H9 (cell line): ENCODE data around the gene SLMAP. TPM values are rescaled to one million over a fixed set of nuclear protein-coding genes. Genes with fewer than 3 reads are reported as not detected.

Source experiments
- DNase-seq: peaks from one replicate; pipeline ENCODE4 v3.0.0-alpha.2; 2017
- H2AFZ ChIP-seq: one replicate; pipeline ENCODE4 v1.6.1; 2013; ENCODE audit warnings: mild to moderate bottlenecking, low read length, control low read depth, moderate library complexity
- H2AK5ac ChIP-seq: 2 replicates; pipeline ENCODE4 v1.6.1; 2013; ENCODE audit warnings: low read length, control low read depth, mixed read lengths; ENCODE audit not compliant: insufficient read length
- H2BK120ac ChIP-seq: one replicate; pipeline ENCODE4 v1.6.1; 2013; ENCODE audit warnings: low read depth, mild to moderate bottlenecking, low read length, control low read depth, inconsistent platforms; ENCODE audit not compliant: poor library complexity, severe bottlenecking
- H2BK12ac ChIP-seq: 2 replicates; pipeline ENCODE4 v1.6.1; 2013; ENCODE audit warnings: low read length, control low read depth, mixed read lengths, low read depth; ENCODE audit not compliant: insufficient read length
- H2BK15ac ChIP-seq: 2 replicates; pipeline ENCODE4 v1.6.1; 2013; ENCODE audit warnings: low read depth, low read length, control low read depth
- H2BK20ac ChIP-seq: one replicate; pipeline ENCODE4 v1.6.1; 2013; ENCODE audit warnings: low read depth, mild to moderate bottlenecking, low read length, control low read depth, inconsistent platforms; ENCODE audit not compliant: poor library complexity, severe bottlenecking
- H2BK5ac ChIP-seq: 2 replicates; pipeline ENCODE4 v1.6.1; 2013; ENCODE audit warnings: low read length, control low read depth, mixed read lengths; ENCODE audit not compliant: insufficient read length
- H3K14ac ChIP-seq: 2 replicates; pipeline ENCODE4 v1.6.1; 2013; ENCODE audit warnings: low read length, control low read depth; ENCODE audit not compliant: insufficient read depth
- H3K18ac ChIP-seq: 2 replicates; pipeline ENCODE4 v1.6.1; 2013; ENCODE audit warnings: low read depth, mild to moderate bottlenecking, mixed read lengths, low read length, control low read depth; ENCODE audit not compliant: insufficient read length
- H3K23ac ChIP-seq: 2 replicates; pipeline ENCODE4 v1.6.1; 2013; ENCODE audit warnings: low read length, control low read depth, mixed read lengths, low read depth; ENCODE audit not compliant: insufficient read length
- H3K23me2 ChIP-seq: 2 replicates; pipeline ENCODE4 v1.6.1; 2013; ENCODE audit warnings: low read depth, mild to moderate bottlenecking, mixed read lengths, low read length, control low read depth; ENCODE audit not compliant: insufficient read length, poor library complexity, severe bottlenecking
- H3K27ac ChIP-seq: 2 replicates; pipeline ENCODE4 v1.5.1; 2013; ENCODE audit warnings: low read length, control low read depth, mixed read lengths, low read depth; ENCODE audit not compliant: insufficient read length
- H3K27me3 ChIP-seq: 2 replicates; pipeline ENCODE4 v1.6.1; 2013; ENCODE audit warnings: low read length, control low read depth, inconsistent platforms; ENCODE audit not compliant: insufficient read depth
- H3K4ac ChIP-seq: 2 replicates; pipeline ENCODE4 v1.6.1; 2013; ENCODE audit warnings: low read depth, mild to moderate bottlenecking, control low read depth, inconsistent platforms, low read length, moderate library complexity
- H3K4me1 ChIP-seq: 2 replicates; pipeline ENCODE4 v1.6.1; 2013; ENCODE audit warnings: low read length, control low read depth, inconsistent platforms; ENCODE audit not compliant: insufficient read depth
- H3K4me2 ChIP-seq: 2 replicates; pipeline ENCODE4 v1.6.1; 2013; ENCODE audit warnings: low read length, control low read depth, mixed read lengths; ENCODE audit not compliant: insufficient read length, insufficient read depth
- H3K56ac ChIP-seq: 2 replicates; pipeline ENCODE4 v1.6.1; 2013; ENCODE audit warnings: low read depth, mild to moderate bottlenecking, mixed read lengths, low read length, control low read depth; ENCODE audit not compliant: insufficient read length
- H3K79me1 ChIP-seq: 2 replicates; pipeline ENCODE4 v1.6.1; 2013; ENCODE audit warnings: low read depth, mild to moderate bottlenecking, moderate library complexity, low read length, control low read depth, inconsistent platforms; ENCODE audit not compliant: insufficient read depth, poor library complexity, severe bottlenecking
- H3K79me2 ChIP-seq: 2 replicates; pipeline ENCODE4 v1.6.1; 2013; ENCODE audit warnings: low read length, control low read depth, inconsistent platforms; ENCODE audit not compliant: insufficient read depth
- H3K9ac ChIP-seq: 2 replicates; pipeline ENCODE4 v1.6.1; 2013; ENCODE audit warnings: low read length, control low read depth, mixed read lengths; ENCODE audit not compliant: insufficient read length; ENCODE audit errors: extremely low read depth
- H3K9me3 ChIP-seq: one replicate; pipeline ENCODE4 v1.6.1; 2013; ENCODE audit warnings: low read depth, low read length, inconsistent platforms; ENCODE audit not compliant: control insufficient read depth
- H3T11ph ChIP-seq: one replicate; pipeline ENCODE4 v1.6.1; 2013; ENCODE audit warnings: mild to moderate bottlenecking, low read length, control low read depth, inconsistent platforms
- H4K20me1 ChIP-seq: one replicate; pipeline ENCODE4 v1.6.1; 2013; ENCODE audit not compliant: control insufficient read depth, insufficient read length, insufficient read depth
- H4K5ac ChIP-seq: 2 replicates; pipeline ENCODE4 v1.6.1; 2013; ENCODE audit warnings: low read depth, mild to moderate bottlenecking, mixed read lengths, low read length, control low read depth; ENCODE audit not compliant: insufficient read length
- H4K8ac ChIP-seq: replicated peaks from 2 replicates; pipeline ENCODE4 v1.6.1; 2013; ENCODE audit warnings: low read length, control low read depth, mixed read lengths, low read depth; ENCODE audit not compliant: insufficient read length
- H4K91ac ChIP-seq: 2 replicates; pipeline ENCODE4 v1.6.1; 2013; ENCODE audit warnings: low read depth, mild to moderate bottlenecking, moderate library complexity, mixed read lengths, low read length, control low read depth; ENCODE audit not compliant: insufficient read length
- H3K27ac Mint-ChIP-seq, 3 experiments: 2 replicates in 2 of 3; 3 replicates in 1 of 3; pipeline ENCODE4 v1.8.0; 2020 to 2021; ENCODE audit warnings: mixed read lengths in 3 of 3, mild to moderate bottlenecking in 1 of 3, moderate library complexity in 1 of 3
- H3K27me3 Mint-ChIP-seq: 2 replicates; pipeline ENCODE4 v1.8.0; 2021; ENCODE audit warnings: low read depth, mild to moderate bottlenecking, moderate library complexity, mixed read lengths
- H3K36me3 Mint-ChIP-seq, 3 experiments: 2 replicates in 2 of 3; 3 replicates in 1 of 3; pipeline ENCODE4 v1.8.0; 2020 to 2021; ENCODE audit warnings: low read depth in 3 of 3, mixed read lengths in 3 of 3; ENCODE audit not compliant: insufficient read depth in 1 of 3
- H3K4me1 Mint-ChIP-seq, 2 experiments: 2 replicates each; pipeline ENCODE4 v1.8.0; 2020; ENCODE audit warnings: mixed read lengths in 2 of 2
- H3K4me3 Mint-ChIP-seq, 2 experiments: 2 replicates in 1 of 2; 3 replicates in 1 of 2; pipeline ENCODE4 v1.8.0; 2020 to 2021; ENCODE audit warnings: mild to moderate bottlenecking in 2 of 2, mixed read lengths in 2 of 2, moderate library complexity in 1 of 2
- H3K9me3 Mint-ChIP-seq, 2 experiments: 2 replicates in 1 of 2; 3 replicates in 1 of 2; pipeline ENCODE4 v1.8.0; 2020; ENCODE audit warnings: mild to moderate bottlenecking in 2 of 2, mixed read lengths in 2 of 2, moderate library complexity in 1 of 2
- CTCF ChIP-seq: fragments of 200-600 bp; sonication (generic); conservative IDR thresholded peaks from 3 replicates; pipeline ENCODE4 v1.8.0; 2021; ENCODE audit warnings: antibody characterized with exemption, mild to moderate bottlenecking
- WGBS: extraction: QIAGEN DNeasy Blood & Tissue Kit; methylation state at CpG from one replicate; pipeline ENCODE4 v1.1.7; 2013; ENCODE audit warnings: missing lambda C conversion rate, low lambda C conversion rate, mixed read lengths; ENCODE audit not compliant: insufficient read length; ENCODE audit errors: extremely low coverage; 5-methylcytosine and 5-hydroxymethylcytosine counted together
- total RNA-seq: library from RNA; stranded (reverse); gene quantifications from 2 replicates; pipeline ENCODE4 v1.2.1, GENCODE V29; 2021

SLMAP gene
- total RNA-seq, 1 experiment from 2014 or later: 65.1 TPM

GRCh38 chr3:57796261-57796660 lies 40.2 kb downstream of the SLMAP start:
- Histone ChIP-seq H4K91ac (no peak overlapping the region), H4K8ac (no peak overlapping the region), H2AK5ac (no peak overlapping the region), H2BK120ac (no peak overlapping the region), H3K9me3 (no peaks in the 10 kb centered on the region), H4K20me1 (no peaks in the 10 kb centered on the region), H3K9ac (no peak overlapping the region), H2BK15ac (no peak overlapping the region), H3K27me3 (no peaks in the 10 kb centered on the region), H4K5ac (no peak overlapping the region), H3K14ac (no peak overlapping the region), H2BK12ac (no peak overlapping the region), H3T11ph (no peak overlapping the region), H3K4me2 (no peak overlapping the region), H2BK5ac (no peak overlapping the region), H3K18ac (no peak overlapping the region), H3K79me1 (peaks cover 5% of the 10 kb centered on the region), H3K4ac (no peak overlapping the region), H3K4me1 (no peaks in the 10 kb centered on the region), H2AFZ (no peak overlapping the region), H3K56ac (no peak overlapping the region), H3K79me2 (peaks cover 7% of the 10 kb centered on the region; the same call in 1 of the 2 replicates), H3K23me2 (no peaks in the 10 kb centered on the region), H2BK20ac (no peak overlapping the region), H3K27ac (no peak overlapping the region), H3K23ac (no peak overlapping the region)
- TF ChIP-seq CTCF: no peak
- Mint-ChIP-seq H3K4me1 (peaks cover 10 to 11% of the 10 kb centered on the region in 2 experiments), H3K4me3 (no peak overlapping the region), H3K27ac (no peak overlapping the region), H3K27me3 (no peaks in the 10 kb centered on the region), H3K36me3 (no peaks in the 10 kb centered on the region; a peak in 1 of 7 replicates), H3K9me3 (no peaks in the 10 kb centered on the region)
- no CpG with 5 or more reads among the region's 4 CpGs for WGBS
- no peak for DNase-seq
